Colonic mucosa (tissue), 4 donors: ENCODE results near the gene KDM2A. TPM values are rescaled to one million over a fixed set of nuclear protein-coding genes. Genes with fewer than 3 reads are reported as not detected.
A peak's percentile ranks its signal among the peaks of the same experiment; 100 is the strongest.

Source experiments
- DNase-seq: peaks from one replicate; pipeline ENCODE4 v3.0.0-alpha.2; 2020
- H3K27ac ChIP-seq: fragments of 200-600 bp; one replicate; pipeline ENCODE4 v1.8.0; 2021
- H3K27me3 ChIP-seq: fragments of 200-600 bp; one replicate; pipeline ENCODE4 v1.8.0; 2021
- H3K36me3 ChIP-seq: fragments of 200-600 bp; one replicate; pipeline ENCODE4 v1.8.0; 2021
- H3K4me1 ChIP-seq: fragments of 200-600 bp; one replicate; pipeline ENCODE4 v1.8.0; 2021; ENCODE audit warnings: mild to moderate bottlenecking
- H3K4me3 ChIP-seq: fragments of 200-600 bp; one replicate; pipeline ENCODE4 v1.8.0; 2021
- H3K9ac ChIP-seq, 2 donors: one replicate each; pipeline ENCODE4 v1.7.0; 2013; ENCODE audit warnings: control low read depth in 2 of 2, low read depth in 2 of 2, low read length in 2 of 2
- H3K9me3 ChIP-seq: fragments of 200-600 bp; one replicate; pipeline ENCODE4 v1.8.0; 2021
- intact Hi-C: fragments of 100-400 bp; cut with DNase I; formaldehyde crosslinking; loops from one replicate; pipeline ENCODE4 v1.14.1; 2022
- total RNA-seq, 2 donors: library from RNA; stranded (reverse); fragmentation: NEBNext Ultra II Directional in 1 of 2; extraction: Animal tissue kit (Norgen Biotek cat#: 25700) in 1 of 2; gene quantifications; one replicate each; pipeline ENCODE4 v1.2.1, GENCODE V29; 2021
- TF ChIP-seq, protein P1 (sequence below): fragments of 200-600 bp; IDR thresholded peaks from one replicate; pipeline ENCODE4 v1.8.0; 2022; ENCODE audit warnings: antibody characterized with exemption, mild to moderate bottlenecking
- donor health status: healthy.
- donor health status: DM: no; HTN: no; CAD: no.
- donor health status: DM: no; HTN: no; CAD: no.

The KDM2A gene
- total RNA-seq, 2 donors from 2014 or later = 63.3 to 80.6 TPM

- no peak overlapping the region for H3K27ac ChIP-seq
- H3K9me3 ChIP-seq = no peaks in the 10 kb centered on the region
- no peak overlapping the region for H3K4me3 ChIP-seq
- intact Hi-C loops = no loop called here
- no peak for DNase-seq
- no peaks in the 10 kb centered on the region for H3K36me3 ChIP-seq
- H3K9ac ChIP-seq = no peak overlapping the region
- no peaks in the 10 kb centered on the region for H3K4me1 ChIP-seq
- TF ChIP-seq, protein P1, sequence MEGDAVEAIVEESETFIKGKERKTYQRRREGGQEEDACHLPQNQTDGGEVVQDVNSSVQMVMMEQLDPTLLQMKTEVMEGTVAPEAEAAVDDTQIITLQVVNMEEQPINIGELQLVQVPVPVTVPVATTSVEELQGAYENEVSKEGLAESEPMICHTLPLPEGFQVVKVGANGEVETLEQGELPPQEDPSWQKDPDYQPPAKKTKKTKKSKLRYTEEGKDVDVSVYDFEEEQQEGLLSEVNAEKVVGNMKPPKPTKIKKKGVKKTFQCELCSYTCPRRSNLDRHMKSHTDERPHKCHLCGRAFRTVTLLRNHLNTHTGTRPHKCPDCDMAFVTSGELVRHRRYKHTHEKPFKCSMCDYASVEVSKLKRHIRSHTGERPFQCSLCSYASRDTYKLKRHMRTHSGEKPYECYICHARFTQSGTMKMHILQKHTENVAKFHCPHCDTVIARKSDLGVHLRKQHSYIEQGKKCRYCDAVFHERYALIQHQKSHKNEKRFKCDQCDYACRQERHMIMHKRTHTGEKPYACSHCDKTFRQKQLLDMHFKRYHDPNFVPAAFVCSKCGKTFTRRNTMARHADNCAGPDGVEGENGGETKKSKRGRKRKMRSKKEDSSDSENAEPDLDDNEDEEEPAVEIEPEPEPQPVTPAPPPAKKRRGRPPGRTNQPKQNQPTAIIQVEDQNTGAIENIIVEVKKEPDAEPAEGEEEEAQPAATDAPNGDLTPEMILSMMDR = no peak
- H3K27me3 ChIP-seq = no peaks in the 10 kb centered on the region
Measured at GRCh38 chr11:67111261-67111660, 7.8 kb upstream of the KDM2A start.

DNA sequence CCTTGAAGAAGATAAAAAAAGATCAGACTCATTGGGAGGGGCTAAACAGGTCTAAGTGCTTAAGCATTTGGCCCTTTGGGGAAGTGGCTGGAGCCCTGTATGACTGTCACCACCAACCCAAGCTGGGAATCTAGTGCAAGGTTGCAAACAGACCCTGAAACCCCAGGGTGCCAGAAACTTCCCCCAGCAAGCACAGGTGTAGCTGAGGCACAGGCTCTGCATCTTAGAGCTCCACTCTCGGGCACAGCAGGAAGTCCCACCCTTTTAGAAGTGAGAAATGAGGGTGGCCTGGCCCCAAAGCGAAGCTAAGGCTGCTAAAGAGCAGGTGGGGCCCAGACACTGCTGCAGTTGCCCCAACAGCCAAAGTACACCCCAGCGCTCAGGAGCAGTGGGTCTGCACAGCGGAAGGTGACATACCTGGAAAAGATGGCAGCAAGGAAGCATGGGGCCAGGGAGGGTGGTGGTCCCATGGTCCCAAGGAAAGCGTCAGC is 5.8 kb upstream of the KDM2A start:
- Histone ChIP-seq H3K4me3 (no peak overlapping the region), H3K9me3 (no peaks in the 10 kb centered on the region), H3K9ac (no peak overlapping the region), H3K27me3 (no peaks in the 10 kb centered on the region), H3K36me3 (no peaks in the 10 kb centered on the region), H3K27ac (no peak overlapping the region), H3K4me1 (peaks cover 4% of the 10 kb centered on the region)
- intact Hi-C loops = no loop called here
- DNase-seq = no peak
- TF ChIP-seq, protein P1 = no peak

DNA sequence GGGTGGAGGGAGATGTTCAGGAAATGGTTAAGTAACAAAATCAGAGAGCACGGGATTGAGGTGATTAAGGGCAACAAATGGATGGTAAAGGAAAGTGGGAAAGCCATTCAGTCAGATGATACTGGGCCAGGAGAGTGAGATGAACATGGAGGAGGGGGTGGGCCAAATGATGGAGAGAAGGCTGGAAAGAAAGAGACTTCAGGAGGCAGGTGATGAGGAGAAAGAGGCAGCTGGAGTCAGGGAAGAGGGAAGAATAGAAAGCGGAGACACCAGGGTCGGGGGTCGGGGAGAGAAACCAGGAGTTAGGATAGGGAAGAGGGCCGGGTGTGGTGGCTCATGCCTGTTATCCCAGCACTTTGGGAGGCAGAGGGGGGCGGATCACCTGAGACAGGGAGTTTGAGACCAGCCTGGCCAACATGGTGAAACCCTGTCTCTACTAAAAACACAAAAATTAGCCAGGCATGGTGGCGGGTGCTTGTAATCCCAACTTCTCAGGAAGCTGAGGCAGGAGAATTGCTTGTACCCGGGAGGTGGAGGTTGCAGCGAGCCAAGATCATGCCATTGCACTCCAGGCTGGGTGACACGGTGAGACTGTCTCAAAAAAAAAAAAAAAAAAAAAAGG is 4.7 kb upstream of the KDM2A start:
- Histone ChIP-seq H3K4me3 (no peak overlapping the region), H3K9ac (no peak overlapping the region), H3K27ac (no peak overlapping the region), H3K27me3 (no peaks in the 10 kb centered on the region), H3K9me3 (no peaks in the 10 kb centered on the region), H3K4me1 (peaks cover 4% of the 10 kb centered on the region), H3K36me3 (no peaks in the 10 kb centered on the region)
- intact Hi-C loops = no loop called here
- DNase-seq = no peak
- TF ChIP-seq, protein P1 = no peak

- intact Hi-C loops = no loop called here
- TF ChIP-seq, protein P1 = no peak
- no peaks in the 10 kb centered on the region for H3K27me3 ChIP-seq
Measured at GRCh38 chr11:67116758-67117105, 2.3 kb upstream of the KDM2A start.

GRCh38 chr11:67117176-67117575 is 1.9 kb upstream of the KDM2A start:
- H3K9ac ChIP-seq = peak overlapping the region; percentile 38 to 83
- H3K9me3 ChIP-seq = no peaks in the 10 kb centered on the region
- H3K27ac ChIP-seq = peak overlapping the region; percentile 96
- peak overlapping the region; percentile 23 for H3K4me3 ChIP-seq
- DNase-seq = no peak
- TF ChIP-seq, protein P1 = no peak
- intact Hi-C loops = no loop called here
- H3K27me3 ChIP-seq = no peaks in the 10 kb centered on the region
- H3K36me3 ChIP-seq = no peaks in the 10 kb centered on the region
- H3K4me1 ChIP-seq = peaks cover 10% of the 10 kb centered on the region

More at GRCh38 chr11:67116758-67117105, 2.3 kb upstream of the KDM2A start:
- peaks cover 5% of the 10 kb centered on the region for H3K4me1 ChIP-seq
- no peak overlapping the region for H3K9ac ChIP-seq
- H3K36me3 ChIP-seq = no peaks in the 10 kb centered on the region
- no peaks in the 10 kb centered on the region for H3K9me3 ChIP-seq
- H3K27ac ChIP-seq = no peak overlapping the region
- DNase-seq = no peak
- no peak overlapping the region for H3K4me3 ChIP-seq
